SK-N-SH (cell line): ENCODE data around the gene ATXN10. TPM values are rescaled to one million over a fixed set of nuclear protein-coding genes. Genes with fewer than 3 reads are reported as not detected.

ENCODE experiments used
- CTCF ChIA-PET: fragments of 300-600, 350-600 bp; formaldehyde crosslinking; extraction: SDS; loops from one replicate; lab custom pipeline; 2021; lab: Yijun Ruan, JAX
- POLR2A ChIA-PET: fragments of 350-600 bp; sonication (Branson Sonifier 250); formaldehyde crosslinking; extraction: SDS; loops from one replicate; lab custom pipeline; 2020; ENCODE audit warnings: antibody characterized with exemption, inconsistent platforms; lab: Yijun Ruan, JAX
- DNase-seq: peaks from one replicate; pipeline ENCODE4 v3.0.0; 2012
- H2AFZ ChIP-seq: fragments of 200-600 bp; sonication (generic); 2 replicates; pipeline ENCODE4 v1.8.1; 2016; ENCODE audit warnings: antibody characterized with exemption, mild to moderate bottlenecking, low read depth
- H3F3A ChIP-seq: fragments of 200-600 bp; sonication (generic); replicated peaks from 2 replicates; pipeline ENCODE3; 2016; ENCODE audit warnings: antibody characterized with exemption, mild to moderate bottlenecking; ENCODE audit not compliant: insufficient read depth
- H3K27ac ChIP-seq, 2 experiments: fragments of 200-500 bp in 1 of 2; fragments of 200-600 bp in 1 of 2; sonication (Bioruptor generic) in 1 of 2; sonication (generic), shearing (Covaris generic) in 1 of 2; 2 replicates each; pipeline versions ENCODE4 v1.5.1 to v1.6.1; 2014 to 2016; ENCODE audit warnings: low read depth in 2 of 2, inconsistent platforms in 1 of 2, low read length in 1 of 2, mild to moderate bottlenecking in 1 of 2, mixed read lengths in 1 of 2
- H3K27me3 ChIP-seq: fragments of 200-600 bp; sonication (generic), shearing (Covaris generic); 2 replicates; pipeline ENCODE4 v1.6.1; 2016; ENCODE audit warnings: mixed run types; ENCODE audit not compliant: insufficient read depth
- H3K36me3 ChIP-seq, 2 experiments: fragments of 200-500 bp in 1 of 2; fragments of 200-600 bp in 1 of 2; sonication (Bioruptor generic) in 1 of 2; sonication (generic) in 1 of 2; replicated peaks in 1 of 2; 2 replicates each; pipeline versions ENCODE3 to v1.5.1; 2014 to 2016; ENCODE audit warnings: low read length in 1 of 2, mild to moderate bottlenecking in 1 of 2; ENCODE audit not compliant: insufficient read depth in 2 of 2, control insufficient read depth in 1 of 2
- H3K4me1 ChIP-seq, 2 experiments: fragments of 200-500 bp in 1 of 2; fragments of 200-600 bp in 1 of 2; sonication (Bioruptor generic) in 1 of 2; sonication (generic), shearing (Covaris generic) in 1 of 2; 2 replicates each; pipeline versions ENCODE4 v1.5.1 to v1.6.1; 2014 to 2016; ENCODE audit warnings: low read depth in 1 of 2, low read length in 1 of 2, mixed run types in 1 of 2; ENCODE audit not compliant: insufficient read depth in 2 of 2, control insufficient read depth in 1 of 2
- H3K4me2 ChIP-seq: fragments of 200-600 bp; sonication (generic), shearing (Covaris generic); 2 replicates; pipeline ENCODE4 v1.6.1; 2017; ENCODE audit warnings: mixed run types
- H3K4me3 ChIP-seq, 2 experiments: fragments of 200-500 bp in 1 of 2; fragments of 200-600 bp in 1 of 2; sonication (Bioruptor generic) in 1 of 2; sonication (generic), shearing (Covaris generic) in 1 of 2; 2 replicates each; pipeline versions ENCODE4 v1.5.1 to v1.8.1; 2014 to 2016; ENCODE audit warnings: low read depth in 2 of 2, inconsistent platforms in 1 of 2, low read length in 1 of 2, mild to moderate bottlenecking in 1 of 2, mixed read lengths in 1 of 2, moderate library complexity in 1 of 2
- H3K79me2 ChIP-seq: fragments of 200-600 bp; sonication (generic); 2 replicates; pipeline ENCODE4 v1.8.1; 2017; ENCODE audit warnings: mild to moderate bottlenecking; ENCODE audit not compliant: insufficient read depth
- H3K9ac ChIP-seq: fragments of 200-600 bp; sonication (generic); 2 replicates; pipeline ENCODE4 v1.6.1; 2017; ENCODE audit warnings: mixed run types
- H3K9me2 ChIP-seq: fragments of 200-600 bp; sonication (generic); 2 replicates; pipeline ENCODE4 v1.6.1; 2017; ENCODE audit warnings: mixed run types
- H3K9me3 ChIP-seq: fragments of 200-600 bp; sonication (generic); 2 replicates; pipeline ENCODE4 v1.6.1; 2017; ENCODE audit warnings: mixed run types, mild to moderate bottlenecking, moderate library complexity
- H4K20me1 ChIP-seq: fragments of 200-600 bp; sonication (generic); 2 replicates; pipeline ENCODE4 v1.6.1; 2017; ENCODE audit warnings: mild to moderate bottlenecking, mixed run types; ENCODE audit not compliant: insufficient read depth
- CTCF ChIP-seq: fragments of 200-600 bp; sonication (generic); IDR thresholded peaks from 2 replicates; pipeline ENCODE4 v1.6.1; 2017; ENCODE audit warnings: antibody characterized with exemption, mild to moderate bottlenecking, moderate library complexity
- ELF1 ChIP-seq: IDR thresholded peaks from 2 replicates; pipeline ENCODE4 v1.4.0; 2012
- EP300 ChIP-seq, 2 experiments: IDR thresholded peaks; 2 replicates each; pipeline versions ENCODE4 v1.4.0 to v1.6.1; 2012; ENCODE audit warnings: borderline replicate concordance in 1 of 2, low read depth in 1 of 2, low read length in 1 of 2
- EZH2phosphoT487 ChIP-seq: fragments of 200-600 bp; sonication (generic); IDR thresholded peaks from 2 replicates; pipeline ENCODE4 v1.6.1; 2017; ENCODE audit warnings: low read depth, mixed run types, mild to moderate bottlenecking, antibody characterized with exemption, moderate library complexity, borderline replicate concordance
- FOXM1 ChIP-seq: IDR thresholded peaks from 2 replicates; pipeline ENCODE4 v1.4.0; 2012; ENCODE audit warnings: low read depth, mild to moderate bottlenecking
- MEF2A ChIP-seq: IDR thresholded peaks from 2 replicates; pipeline ENCODE4 v1.4.0; 2012; ENCODE audit warnings: low read depth, borderline replicate concordance
- PBX3 ChIP-seq: IDR thresholded peaks from 2 replicates; pipeline ENCODE4; 2012
- RAD21 ChIP-seq: IDR thresholded peaks from 2 replicates; pipeline ENCODE4 v1.6.1; 2012; ENCODE audit warnings: mild to moderate bottlenecking, low read length
- RCOR1 ChIP-seq: fragments of 150-350 bp; IDR thresholded peaks from 2 replicates; pipeline ENCODE4 v1.6.1; 2017; ENCODE audit warnings: antibody characterized with exemption, low read length
- RFX5 ChIP-seq: IDR thresholded peaks from 2 replicates; pipeline ENCODE4 v1.6.1; 2012; ENCODE audit warnings: mild to moderate bottlenecking, improper control_type of control experiment, low read length
- SIN3A ChIP-seq: IDR thresholded peaks from 2 replicates; pipeline ENCODE4 v1.6.1; 2012; ENCODE audit warnings: low read depth, mild to moderate bottlenecking, low read length, moderate library complexity, borderline replicate concordance
- SMC3 ChIP-seq: IDR thresholded peaks from 2 replicates; pipeline ENCODE4 v1.6.1; 2012; ENCODE audit warnings: low read depth, low read length, improper control_type of control experiment
- TEAD4 ChIP-seq: IDR thresholded peaks from 2 replicates; pipeline ENCODE4 v1.4.0; 2012; ENCODE audit warnings: mild to moderate bottlenecking, borderline replicate concordance; ENCODE audit not compliant: insufficient read depth
- USF2 ChIP-seq: fragments of 150-350 bp; IDR thresholded peaks from 2 replicates; pipeline ENCODE4 v1.6.1; 2017; ENCODE audit warnings: antibody characterized with exemption, low read length, low read depth, borderline replicate concordance
- YY1 ChIP-seq: IDR thresholded peaks from 2 replicates; pipeline ENCODE4 v1.4.0; 2012; ENCODE audit warnings: low read depth, mild to moderate bottlenecking
- ZBTB33 ChIP-seq: IDR thresholded peaks from 2 replicates; pipeline ENCODE4 v1.4.0; 2012; ENCODE audit warnings: low read depth, borderline replicate concordance
- WGBS: methylation state at CpG from one replicate; pipeline ENCODE4 v1.1.6; 2017; ENCODE audit warnings: low lambda C conversion rate; 5-methylcytosine and 5-hydroxymethylcytosine counted together
- polyA plus RNA-seq, 3 experiments: library from polyadenylated mRNA; depleted of rRNA; stranded (reverse); fragments of >200 nt; gene quantifications; 2 replicates each; pipeline ENCODE4 v1.2.3, GENCODE V29; 2012

ATXN10 gene
- polyA plus RNA-seq, 1 of the 3 experiments (the other 2 are of a cell fraction): 202 TPM

GRCh38 chr22:45698094-45698493 lies 26.5 kb downstream of the ATXN10 start:
- Histone ChIP-seq H4K20me1 (peaks cover 11% of the 10 kb centered on the region; the same call in 1 of the 2 replicates), H3K27me3 (no peaks in the 10 kb centered on the region), H3K79me2 (peaks cover 80% of the 10 kb centered on the region), H3K4me3 (no peak overlapping the region), H3K9me2 (no peaks in the 10 kb centered on the region), H3K9ac (no peak overlapping the region), H3K27ac (no peak overlapping the region), H2AFZ (no peak overlapping the region), H3K36me3 (peaks cover 47 to 71% of the 10 kb centered on the region in 2 experiments), H3K4me2 (no peak overlapping the region), H3K9me3 (no peaks in the 10 kb centered on the region), H3F3A (peaks cover 8% of the 10 kb centered on the region), H3K4me1 (peaks cover 0 to 1% of the 10 kb centered on the region in 2 experiments; a peak in 1 of 4 replicates)
- ChIA-PET POLR2A (no interaction called here), CTCF (no interaction called here)
- DNase-seq: no peak
- TF ChIP-seq EP300 (IDR thresholded peaks at IDR 0.05; ENCODE audit: borderline replicate concordance in 1 of 2, low read depth in 1 of 2, low read length in 1 of 2) (no peak), RAD21 (no peak), ZBTB33 (no peak), RCOR1 (no peak), PBX3 (no peak), EZH2phosphoT487 (no peak), CTCF (no peak), USF2 (no peak), RFX5 (no peak), SIN3A (no peak), FOXM1 (no peak), ELF1 (no peak), TEAD4 (no peak), SMC3 (no peak), MEF2A (no peak), YY1 (no peak)
- WGBS: 95% methylated on average over 4 of the region's 4 CpGs
